K562 (cell line): Measurements from ENCODE around the gene GMDS. TPM values are rescaled to one million over a fixed set of nuclear protein-coding genes. Genes with fewer than 3 reads are reported as not detected.

Experiments used
- ATAC-seq: fragments of 200-7000 bp; cut with Tn5 transposase; 3 replicates; pipeline ENCODE4 v1.9.1; 2020; ENCODE audit warnings: moderate library complexity
- BruUV-seq: library from RNA; stranded (reverse); fragments of 400-500 nt; replicated peaks from 2 replicates; lab custom pipeline; 2021; lab: Mats Ljungman, UMichigan
- CTCF ChIA-PET: fragments of 300-600 bp; formaldehyde crosslinking; extraction: SDS; loops from one replicate; lab custom pipeline; 2021; ENCODE audit warnings: low intra/inter-chr PET ratio; lab: Yijun Ruan, JAX
- POLR2A ChIA-PET: fragments of 300-600, 350-650 bp; sonication (Branson Sonifier 250); formaldehyde crosslinking; extraction: SDS; loops from one replicate; lab custom pipeline; 2021; ENCODE audit warnings: antibody characterized with exemption, inconsistent platforms; lab: Yijun Ruan, JAX
- DNase-seq, 4 experiments: peaks; one replicate each; pipeline versions ENCODE4 v3.0.0 to v3.0.0-alpha.2; 2011 to 2018; ENCODE audit warnings: low spot score in 3 of 4, mixed read lengths in 3 of 4; ENCODE audit errors: extremely low read depth in 1 of 4
- FAIRE-seq: peaks from 2 replicates; lab custom pipeline; 2011; peaks lifted over from hg19 to GRCh38; lab: Jason Lieb, UNC
- H2AFZ ChIP-seq: 2 replicates; pipeline ENCODE4 v1.6.0; 2011; ENCODE audit warnings: low read depth, low read length, control low read depth, inconsistent platforms
- H3K27ac ChIP-seq: fragments of 200-600 bp; 3 replicates; pipeline ENCODE4 v1.8.0; 2011; ENCODE audit warnings: low read depth, mild to moderate bottlenecking, control low read depth, inconsistent platforms, low read length, moderate library complexity, mixed read lengths; ENCODE audit errors: extremely low read depth
- H3K27me3 ChIP-seq, 2 experiments: fragments of 300-600 bp in 1 of 2; 2 replicates in 1 of 2; 3 replicates in 1 of 2; pipeline versions ENCODE4 v1.6.0 to v1.8.0; 2011; ENCODE audit warnings: inconsistent platforms in 2 of 2, low read length in 2 of 2, mild to moderate bottlenecking in 1 of 2, mixed read lengths in 1 of 2, moderate library complexity in 1 of 2; ENCODE audit not compliant: control insufficient read depth in 2 of 2, insufficient read depth in 2 of 2
- H3K36me3 ChIP-seq: fragments of 300-600 bp; 3 replicates; pipeline ENCODE4 v1.8.0; 2011; ENCODE audit warnings: mild to moderate bottlenecking, low read length, inconsistent platforms; ENCODE audit not compliant: control insufficient read depth, insufficient read depth
- H3K4me1 ChIP-seq, 2 experiments: fragments of 200-600 bp in 1 of 2; replicated peaks in 1 of 2; 2 replicates in 1 of 2; 3 replicates in 1 of 2; pipeline versions ENCODE4 v1.5.1 to v1.8.0; 2011; ENCODE audit warnings: inconsistent platforms in 2 of 2, low read length in 2 of 2, mild to moderate bottlenecking in 1 of 2, mixed read lengths in 1 of 2, moderate library complexity in 1 of 2; ENCODE audit not compliant: control insufficient read depth in 2 of 2, insufficient read depth in 2 of 2
- H3K4me2 ChIP-seq: 2 replicates; pipeline ENCODE4 v1.6.1; 2011; ENCODE audit warnings: low read length, control low read depth, inconsistent platforms, mixed read lengths; ENCODE audit not compliant: insufficient read depth
- H3K4me3 ChIP-seq: fragments of 200-600 bp; sonication (generic), shearing (Covaris generic); 2 replicates; pipeline ENCODE4 v1.5.1; 2016; ENCODE audit warnings: control low read depth, inconsistent platforms
- H3K79me2 ChIP-seq: fragments of 200-600 bp; 3 replicates; pipeline ENCODE4 v1.8.0; 2011; ENCODE audit warnings: low read length, inconsistent platforms; ENCODE audit not compliant: control insufficient read depth, insufficient read depth
- H3K9ac ChIP-seq, 2 experiments: 2 replicates each; pipeline versions ENCODE4 v1.6.0 to v1.6.1; 2011; ENCODE audit warnings: low read depth in 2 of 2, low read length in 2 of 2, control low read depth in 1 of 2, inconsistent platforms in 1 of 2, mild to moderate bottlenecking in 1 of 2, mixed read lengths in 1 of 2; ENCODE audit not compliant: insufficient read depth in 1 of 2
- H3K9me1 ChIP-seq: one replicate; pipeline ENCODE4 v1.6.0; 2011; ENCODE audit warnings: inconsistent platforms, mild to moderate bottlenecking, low read length, moderate library complexity; ENCODE audit not compliant: control insufficient read depth, insufficient read depth
- H3K9me3 ChIP-seq: replicated peaks from 2 replicates; pipeline ENCODE4 v1.5.1; 2011; ENCODE audit warnings: low read depth, low read length, inconsistent platforms; ENCODE audit not compliant: control insufficient read depth, insufficient read depth
- H4K20me1 ChIP-seq: replicated peaks from 2 replicates; pipeline ENCODE4 v1.6.1; 2011; ENCODE audit warnings: low read length, inconsistent platforms, mixed read lengths; ENCODE audit not compliant: control insufficient read depth, insufficient read depth
- EHMT2 ChIP-seq: fragments of 450-650 bp; IDR thresholded peaks from 2 replicates; pipeline ENCODE4 v1.6.1; 2018; ENCODE audit warnings: antibody characterized with exemption
- ERF ChIP-seq: fragments of 450-650 bp; formaldehyde crosslinking; IDR thresholded peaks from 2 replicates; pipeline ENCODE4 v1.4.0; 2020; ENCODE audit warnings: mild to moderate bottlenecking, mixed read lengths
- JUNB ChIP-seq: fragments of 450-650 bp; formaldehyde crosslinking; conservative IDR thresholded peaks from 2 replicates; pipeline ENCODE4 v1.4.0; 2020; ENCODE audit warnings: mild to moderate bottlenecking
- MAFF ChIP-seq: IDR thresholded peaks from 2 replicates; pipeline ENCODE4 v1.6.1; 2012; ENCODE audit warnings: low read length, improper control_type of control experiment
- MTF1 ChIP-seq: fragments of 250-450 bp; sonication (Bioruptor Pico); IDR thresholded peaks from 2 replicates; pipeline ENCODE4 v1.9.0; 2021; ENCODE audit warnings: moderate library complexity, mild to moderate bottlenecking, inconsistent platforms, borderline replicate concordance
- NRF1 ChIP-seq, 2 experiments: fragments of 450-650 bp; IDR thresholded peaks in 1 of 2; conservative IDR thresholded peaks in 1 of 2; 2 replicates each; pipeline ENCODE4 v1.6.1; 2014; ENCODE audit warnings: mild to moderate bottlenecking in 2 of 2
- SREBF2 ChIP-seq: sonication (generic); formaldehyde crosslinking; IDR thresholded peaks from 2 replicates; pipeline ENCODE4 v1.4.0; 2020; ENCODE audit warnings: mild to moderate bottlenecking, missing genetic modification reagents
- TFAP4 ChIP-seq: sonication (generic); formaldehyde crosslinking; IDR thresholded peaks from 2 replicates; pipeline ENCODE4 v1.8.0; 2022; ENCODE audit warnings: missing genetic modification reagents, mild to moderate bottlenecking, moderate library complexity, borderline replicate concordance
- ZBTB1 ChIP-seq: sonication (generic); formaldehyde crosslinking; IDR thresholded peaks from 2 replicates; pipeline ENCODE4 v1.8.1; 2023; ENCODE audit warnings: missing genetic modification reagents, low read depth, mild to moderate bottlenecking, borderline replicate concordance
- ZNF12 ChIP-seq: sonication (generic); formaldehyde crosslinking; IDR thresholded peaks from 2 replicates; pipeline ENCODE4 v1.4.0; 2020; ENCODE audit warnings: mild to moderate bottlenecking, missing genetic modification reagents
- ZNF146 ChIP-seq: IDR thresholded peaks from one replicate; pipeline ENCODE4 v1.6.1; 2018; ENCODE audit warnings: missing compliant biosample characterization; ENCODE audit not compliant: unreplicated experiment
- ZNF717 ChIP-seq: fragments of 250-450 bp; sonication (Bioruptor Pico); IDR thresholded peaks from 2 replicates; pipeline ENCODE4 v1.5.0; 2021
- whole genome bisulfite sequencing: fragments of 100-300 bp; shearing (Covaris generic); methylation state at CpG from one replicate; pipeline ENCODE4 v1.1.6; 2016; ENCODE audit warnings: low coverage, mixed read lengths; ENCODE audit not compliant: insufficient coverage; ENCODE audit errors: missing lambda C conversion rate; 5-methylcytosine and 5-hydroxymethylcytosine counted together
- in situ Hi-C: fragments of 300-500 bp; cut with MboI; formaldehyde crosslinking; loops from 4 replicates; pipeline ENCODE4 v1.15.0; 2018; ENCODE audit warnings: inconsistent platforms, mixed read lengths
- intact Hi-C: fragments of 100-400 bp; cut with micrococcal nuclease; formaldehyde crosslinking; loops from 2 replicates; pipeline ENCODE4 v1.14.2; 2022
- polyA plus RNA-seq, 8 experiments: library from polyadenylated mRNA; depleted of rRNA in 4 of 8; stranded (reverse) in 5 of 8; unstranded in 3 of 8; fragments of >200 nt; fragmentation: Nextera tagmentation in 2 of 8; fragmentation: Illumina TruSeq in 1 of 8; extraction: Ambion mirVana in 2 of 8; extraction: Trizol in 1 of 8; gene quantifications; 2 replicates each; pipeline versions ENCODE4 v1.2.1 to v1.2.3, GENCODE V29; 2011 to 2014; ENCODE audit warnings: inconsistent platforms in 1 of 8, missing spikeins in 1 of 8
- total RNA-seq, 7 experiments: library from RNA; depleted of rRNA in 6 of 7; stranded (reverse); fragments of >200 nt in 6 of 7; fragmentation: Illumina TruSeq in 2 of 7; extraction: Trizol in 2 of 7; gene quantifications; 2 replicates each; pipeline versions ENCODE4 v1.2.1 to v1.2.3, GENCODE V29; 2011 to 2021; ENCODE audit warnings: low replicate concordance in 1 of 7
- TF ChIP-seq, protein P1 (sequence below), 3 experiments: fragments of 200-800 bp in 1 of 3; sonication (Bioruptor generic) in 1 of 3; sonication (generic) in 1 of 3; formaldehyde crosslinking in 1 of 3; IDR thresholded peaks; 2 replicates each; pipeline versions ENCODE4 v1.6.1 to v1.8.0; 2016 to 2022; ENCODE audit warnings: mild to moderate bottlenecking in 2 of 3, missing compliant biosample characterization in 2 of 3, missing genetic modification characterization in 2 of 3, missing genetic modification reagents in 1 of 3
- TF ChIP-seq, protein P2 (sequence below), 2 experiments: IDR thresholded peaks; 2 replicates each; pipeline ENCODE4 v1.6.1; 2011; ENCODE audit warnings: borderline replicate concordance in 1 of 2, control low read depth in 1 of 2, low read depth in 1 of 2, low read length in 1 of 2, mild to moderate bottlenecking in 1 of 2, mixed read lengths in 1 of 2, moderate library complexity in 1 of 2; ENCODE audit not compliant: insufficient read depth in 1 of 2, insufficient read length in 1 of 2, poor library complexity in 1 of 2, severe bottlenecking in 1 of 2; ENCODE audit errors: extremely low read depth in 1 of 2

GMDS gene
- total and polyA plus RNA-seq, 9 of the 15 experiments (the other 6 are each of a cell fraction or from before 2014, with no cell fraction given) = 0.48 to 31.8 (median 13.4) TPM

DNA sequence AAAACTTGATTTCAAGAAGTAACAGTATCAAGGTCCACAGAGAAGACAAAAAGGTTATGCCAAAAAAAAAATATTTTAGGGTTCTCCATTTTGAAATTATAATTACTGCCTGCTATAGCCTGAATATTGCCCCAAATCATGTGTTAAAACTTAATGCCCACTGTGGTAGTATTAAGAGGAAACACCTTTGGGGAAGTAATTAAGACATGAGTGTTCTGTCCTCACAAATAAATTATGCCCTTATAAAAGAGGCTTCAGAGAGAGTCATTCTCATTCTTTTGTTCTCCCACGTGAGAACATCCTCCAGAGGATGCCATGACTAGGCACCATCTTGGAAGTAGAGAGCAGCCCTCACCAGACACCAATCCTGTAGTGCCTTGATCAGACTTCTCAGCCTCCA is 66.2 kb downstream of the GMDS start:
- DNase-seq (no peak), ATAC-seq (no peak), FAIRE-seq (no peak)
- Histone ChIP-seq H3K4me2 (no peak overlapping the region), H3K27me3 (peaks cover 0 to 4% of the 10 kb centered on the region in 2 experiments; a peak in 2 of 5 replicates), H4K20me1 (peaks cover 2% of the 10 kb centered on the region; the same call in 1 of the 2 replicates), H3K4me3 (no peak overlapping the region), H3K79me2 (no peaks in the 10 kb centered on the region), H3K27ac (no peak overlapping the region), H3K9ac (no peak overlapping the region), H3K9me1 (no peaks in the 10 kb centered on the region), H2AFZ (no peak overlapping the region), H3K9me3 (no peaks in the 10 kb centered on the region), H3K4me1 (no peaks in the 10 kb centered on the region), H3K36me3 (no peaks in the 10 kb centered on the region)
- in situ Hi-C loops = no loop called here
- POLR2A ChIA-PET = no interaction called here
- CTCF ChIA-PET = no interaction called here
- 0% methylated on average over 1 of the region's 1 CpG for WGBS
- intact Hi-C loops = no loop called here
- BruUV-seq = no TSS peak
- TF ChIP-seq MAFF = no peak
- TF ChIP-seq NRF1 (conservative IDR thresholded peaks at IDR 0.05 in 1 of 2, IDR thresholded peaks at IDR 0.05 in 1 of 2) = no peak
- TF ChIP-seq, protein P1, sequence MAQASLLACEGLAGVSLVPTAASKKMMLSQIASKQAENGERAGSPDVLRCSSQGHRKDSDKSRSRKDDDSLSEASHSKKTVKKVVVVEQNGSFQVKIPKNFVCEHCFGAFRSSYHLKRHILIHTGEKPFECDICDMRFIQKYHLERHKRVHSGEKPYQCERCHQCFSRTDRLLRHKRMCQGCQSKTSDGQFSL (CRISPR knock-in tag; IDR thresholded peaks at IDR 0.05) = no peak
- TF ChIP-seq, protein P1 (tag; IDR thresholded peaks at IDR 0.05) = no peak
- TF ChIP-seq JUNB (CRISPR knock-in tag) = no peak
- TF ChIP-seq ZBTB1 (CRISPR knock-in tag) = no peak
- no peak for TF ChIP-seq TFAP4 (CRISPR knock-in tag)
- TF ChIP-seq ERF = no peak
- TF ChIP-seq, protein P2, sequence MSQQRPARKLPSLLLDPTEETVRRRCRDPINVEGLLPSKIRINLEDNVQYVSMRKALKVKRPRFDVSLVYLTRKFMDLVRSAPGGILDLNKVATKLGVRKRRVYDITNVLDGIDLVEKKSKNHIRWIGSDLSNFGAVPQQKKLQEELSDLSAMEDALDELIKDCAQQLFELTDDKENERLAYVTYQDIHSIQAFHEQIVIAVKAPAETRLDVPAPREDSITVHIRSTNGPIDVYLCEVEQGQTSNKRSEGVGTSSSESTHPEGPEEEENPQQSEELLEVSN (IDR thresholded peaks at IDR 0.05; ENCODE audit: borderline replicate concordance in 1 of 2, extremely low read depth in 1 of 2, insufficient read depth in 1 of 2, insufficient read length in 1 of 2, low read depth in 1 of 2, low read length in 1 of 2, poor library complexity in 1 of 2, severe bottlenecking in 1 of 2) = no peak
- no peak for TF ChIP-seq MTF1 (CRISPR knock-in tag)
- TF ChIP-seq ZNF12 (CRISPR knock-in tag) = no peak
- TF ChIP-seq EHMT2 = no peak
- no peak for TF ChIP-seq ZNF146 (CRISPR knock-in tag)
- TF ChIP-seq ZNF717 (CRISPR knock-in tag) = no peak
- TF ChIP-seq SREBF2 = no peak
